ENCODE data around the gene C11orf65.

Gene C11orf65

GRCh38 chr11:108467091-108467823 lies at the start of gene C11orf65:
C11orf65 (minus strand) TSS chr11:108467529; CDS start chr11:108461559, 5,970 bp downstream.
- FAIRE-seq = peak; percentile 97

GRCh38 chr11:108516125-108516524 lies 48.8 kb upstream of the C11orf65 start:
- FAIRE-seq = no peak

- FAIRE-seq = no peak
Measured at GRCh38 chr11:108512708-108513107, 45.4 kb upstream of the C11orf65 start.

DNA sequence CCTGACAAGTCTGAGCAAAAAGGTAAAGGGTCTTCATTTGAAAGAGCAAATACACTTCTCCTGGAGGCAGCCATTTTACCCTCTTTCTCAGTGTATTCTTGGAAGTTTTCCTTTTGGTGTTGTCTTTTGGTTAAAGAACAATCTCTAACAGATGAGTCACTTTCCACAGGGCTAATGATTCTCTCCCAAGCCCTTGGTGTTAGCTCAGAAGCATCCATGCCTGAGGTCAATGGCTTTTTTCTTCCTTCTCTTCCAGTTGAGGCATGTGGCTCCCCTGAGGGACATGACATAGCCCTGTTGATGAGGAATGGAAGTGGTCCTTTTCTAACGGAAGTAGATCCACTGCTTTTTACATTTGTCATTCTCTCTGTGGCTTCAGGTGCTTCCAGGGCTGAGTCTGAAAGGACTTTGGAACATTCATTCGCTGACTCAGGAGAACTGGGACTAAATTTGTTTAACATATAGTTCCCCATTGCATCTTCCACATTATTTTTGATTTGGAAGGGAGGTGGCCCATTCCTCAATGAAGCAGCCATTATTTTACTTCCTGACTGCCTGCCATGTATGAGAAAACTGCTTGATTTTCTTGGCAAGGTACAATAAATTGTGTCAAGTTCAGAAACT lies 44.6 kb upstream of the C11orf65 start:
- FAIRE-seq = no peak

- no peak for FAIRE-seq
Measured at GRCh38 chr11:108508653-108509593, 41.6 kb upstream of the C11orf65 start.

DNA sequence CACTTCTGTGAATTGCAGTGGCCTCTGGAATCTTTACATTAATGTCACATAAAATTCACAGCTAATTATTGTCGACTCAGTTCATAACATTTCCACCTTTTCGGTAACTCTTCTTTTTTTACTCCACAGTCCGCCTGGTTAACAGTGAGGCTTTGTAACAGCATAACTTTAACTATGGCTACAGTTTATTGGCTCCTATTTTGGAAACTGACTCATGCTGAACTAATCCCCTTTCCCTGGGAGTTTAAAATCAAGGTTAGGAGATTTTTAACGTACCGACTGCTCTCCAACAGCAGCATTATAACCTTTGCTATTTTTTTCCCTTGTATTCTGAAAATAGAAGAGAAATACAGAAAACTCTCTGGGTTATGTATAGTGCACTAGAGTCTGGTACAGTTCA lies 34.1 kb upstream of the C11orf65 start:
- FAIRE-seq = no peak

GRCh38 chr11:108500721-108501120 lies 33.4 kb upstream of the C11orf65 start:
- no peak for FAIRE-seq

DNA sequence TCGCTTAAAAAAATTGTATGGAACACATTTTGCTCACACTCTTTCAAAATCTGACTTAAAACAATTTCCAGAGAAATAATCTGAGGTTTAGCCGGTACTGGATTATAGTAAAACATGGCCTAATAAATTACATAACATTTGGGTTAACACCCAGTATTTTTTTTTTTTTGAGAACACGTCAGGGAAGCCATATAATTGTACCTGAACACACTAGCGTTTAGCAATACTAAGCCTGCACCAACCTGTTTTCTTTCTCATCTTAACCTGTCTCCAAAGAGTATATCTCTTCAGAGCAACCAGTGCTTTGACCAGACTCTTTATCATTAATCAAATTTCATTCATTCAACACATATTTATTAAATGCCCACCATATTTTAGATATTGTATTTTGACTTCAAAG lies 32.8 kb upstream of the C11orf65 start:
- no peak for FAIRE-seq

GRCh38 chr11:108498816-108499408 lies 31.6 kb upstream of the C11orf65 start:
- FAIRE-seq = no peak

DNA sequence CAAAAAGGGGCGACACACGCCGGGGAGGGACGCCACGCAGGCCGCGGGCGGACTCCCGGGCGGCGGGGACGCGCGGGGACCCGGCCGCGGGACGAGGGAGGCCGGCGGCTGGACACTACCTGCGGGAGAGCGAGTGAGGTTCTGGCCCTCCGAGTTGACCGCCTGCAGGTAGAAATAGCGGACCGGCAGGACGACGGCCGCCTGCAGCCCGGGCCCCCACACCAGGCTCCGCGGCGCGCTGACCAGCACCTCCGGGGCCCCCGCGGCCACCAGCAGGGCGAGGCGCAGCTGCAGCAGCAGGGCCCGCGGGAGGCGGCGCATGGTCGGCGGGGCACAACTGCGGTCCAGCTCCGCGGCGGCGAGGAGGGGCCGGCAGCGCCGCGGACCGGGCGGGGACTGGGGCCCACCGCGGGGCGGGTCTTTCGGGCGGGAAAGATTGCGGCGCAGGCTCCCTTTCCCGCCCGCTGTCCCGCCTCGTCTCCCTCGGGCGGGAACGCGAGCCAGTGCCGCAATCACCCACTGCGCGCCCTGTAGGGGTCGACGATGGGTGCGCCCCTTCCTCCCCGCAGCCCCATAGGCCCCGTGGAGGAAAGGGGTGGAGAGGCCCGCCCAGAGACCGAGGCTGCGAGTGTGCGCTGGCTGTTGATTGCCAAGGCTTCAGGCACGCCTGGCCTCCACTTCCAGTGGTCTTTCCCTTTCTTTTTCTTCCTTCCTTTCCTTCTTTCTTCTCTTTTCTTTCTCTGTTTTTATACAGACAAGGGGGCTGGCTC lies 30.9 kb upstream of the C11orf65 start, which contains the start of gene POGLUT3:
TSS of gene POGLUT3 (minus strand) at position 339 of the 770 bp plus-strand sequence. CDS start at position 321, 18 bp downstream.
- no peak for FAIRE-seq

DNA sequence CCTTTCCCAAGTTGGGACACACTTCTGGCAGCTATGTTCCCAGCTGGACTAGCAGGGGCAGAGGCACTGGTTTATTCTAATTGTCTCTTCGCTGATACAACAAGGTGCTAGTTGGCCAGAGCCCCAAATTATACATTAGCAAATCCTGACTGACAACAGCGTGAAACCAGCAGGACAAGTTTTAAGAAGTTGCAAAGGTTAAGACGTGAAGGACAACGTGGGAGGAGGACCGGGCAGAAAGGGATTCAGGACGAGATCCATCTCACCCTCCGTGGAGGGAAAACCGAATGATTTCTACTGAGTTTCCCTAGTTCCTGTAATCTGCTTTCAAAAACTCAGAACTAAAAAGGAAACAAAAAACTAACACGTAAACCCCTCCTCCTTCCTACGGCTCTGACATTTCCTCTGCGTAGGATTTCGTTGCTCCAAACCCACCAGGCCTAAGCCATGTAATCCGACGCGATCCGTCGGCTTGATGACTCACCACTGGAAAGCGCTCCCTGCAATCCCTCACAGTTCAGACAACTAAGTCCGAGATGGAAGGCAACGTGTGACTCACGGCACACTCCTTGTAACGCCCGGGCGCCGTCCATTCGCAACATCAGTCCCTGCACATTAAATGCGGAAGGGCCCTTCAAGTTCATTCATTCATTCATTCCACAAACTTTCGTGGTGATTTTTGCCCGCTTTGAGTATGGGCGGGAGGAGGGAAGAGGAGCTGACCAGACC lies 30.2 kb upstream of the C11orf65 start:
- FAIRE-seq = peak; percentile 93

DNA sequence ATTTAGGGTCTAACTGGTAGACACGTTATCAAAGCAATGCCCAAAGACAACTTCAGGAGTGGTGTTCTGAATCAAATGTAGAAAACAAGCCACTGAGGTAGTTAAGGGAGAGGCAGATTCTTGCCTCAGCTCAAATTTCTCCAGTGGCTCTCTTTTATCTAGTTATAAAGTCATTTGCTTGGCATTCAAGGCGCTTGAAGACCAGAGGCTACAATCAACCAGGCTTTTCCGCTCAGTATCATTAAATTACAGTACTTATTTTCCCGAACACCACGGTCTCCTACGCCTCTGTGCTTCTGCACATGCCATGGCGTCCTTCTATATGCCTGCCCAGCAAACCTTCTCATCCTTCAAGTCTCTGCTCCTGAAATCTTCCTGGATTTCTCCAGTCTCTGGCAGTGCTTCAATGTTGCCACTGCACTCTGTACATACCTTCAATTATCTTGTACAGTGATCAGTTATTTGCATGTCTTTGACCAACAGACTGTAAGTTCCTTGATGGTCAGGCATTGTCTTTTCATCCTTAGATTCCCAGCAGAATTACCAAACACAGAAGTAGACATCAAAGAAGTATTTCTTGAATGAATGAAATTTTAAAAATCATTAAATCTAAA lies 29.4 kb upstream of the C11orf65 start:
- no peak for FAIRE-seq

DNA sequence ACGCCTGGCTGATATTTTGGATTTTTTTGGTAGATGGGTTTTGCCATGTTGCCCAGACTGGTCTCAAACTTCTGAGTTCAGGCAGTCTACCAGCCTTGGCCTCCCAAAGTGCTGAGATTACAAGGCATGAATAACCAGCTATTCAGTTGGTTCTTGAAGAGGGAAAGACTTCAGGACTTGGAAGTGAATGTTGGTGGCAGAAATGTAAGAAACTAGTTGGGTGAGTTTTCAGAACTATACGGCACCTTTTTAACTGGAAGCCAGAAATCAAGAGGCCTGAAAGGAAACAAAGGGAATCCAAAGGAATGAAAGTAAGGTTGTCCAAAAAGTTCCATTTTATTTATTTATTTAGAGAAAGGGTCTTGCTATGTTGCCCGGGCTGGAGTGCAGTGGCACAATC lies 28.0 kb upstream of the C11orf65 start:
- FAIRE-seq = no peak

DNA sequence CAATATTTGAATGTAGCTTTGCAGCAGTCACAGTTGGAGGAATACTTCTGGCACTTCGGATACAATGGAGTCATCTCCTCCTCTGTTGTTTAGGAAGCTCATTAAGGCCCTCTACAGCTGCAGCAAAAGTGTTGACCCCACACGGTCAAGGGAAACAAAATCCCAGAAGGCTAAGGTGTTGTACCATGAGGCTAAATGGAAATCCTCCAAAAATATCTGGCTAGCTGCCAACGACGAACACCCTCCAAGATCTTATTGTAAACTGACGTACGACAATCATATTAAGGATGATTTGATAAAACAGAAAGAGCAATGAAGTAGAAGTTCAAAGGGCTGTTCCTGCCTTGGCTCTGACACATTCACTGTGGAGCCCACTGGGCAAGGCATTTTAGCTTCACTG lies 26.9 kb upstream of the C11orf65 start:
- FAIRE-seq = no peak

DNA sequence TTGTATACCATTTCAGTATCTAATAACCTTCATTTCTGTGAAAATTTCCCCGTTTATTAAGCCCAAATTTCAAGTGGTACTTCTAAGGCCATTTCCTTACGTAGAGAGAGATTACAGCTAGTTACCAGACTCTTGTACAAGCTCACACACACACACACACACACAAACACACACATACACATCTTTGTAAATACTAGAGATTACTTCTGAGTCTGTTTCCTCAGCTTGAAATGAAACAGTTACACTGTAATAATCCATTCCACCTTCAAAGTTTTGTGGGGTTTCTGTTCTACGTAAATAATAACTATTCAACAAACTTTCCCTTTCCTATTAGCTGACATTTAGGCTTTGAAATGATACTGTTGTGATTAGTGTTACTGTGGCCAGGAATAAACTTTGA lies 24.6 kb upstream of the C11orf65 start:
- no peak for FAIRE-seq

DNA sequence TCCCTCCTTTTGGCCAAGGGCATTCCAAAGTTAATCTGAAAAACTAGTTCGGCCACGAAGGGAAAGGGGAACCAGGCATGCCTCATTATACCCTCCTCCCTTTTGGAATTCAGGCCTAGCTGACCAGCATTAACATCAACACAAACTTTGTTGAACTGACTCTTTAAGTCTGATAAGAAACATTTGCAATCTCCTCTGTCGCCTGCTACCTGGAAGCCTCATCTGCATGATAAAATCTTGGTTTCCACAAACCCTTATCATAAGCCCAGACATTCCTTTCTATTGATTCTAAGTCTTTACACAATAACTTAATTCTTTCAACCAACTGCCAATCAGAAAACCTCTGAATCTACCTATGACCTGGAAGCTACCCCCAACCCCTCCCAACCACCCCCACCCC lies 19.5 kb upstream of the C11orf65 start:
- no peak for FAIRE-seq

GRCh38 chr11:108486331-108486730 lies 19.0 kb upstream of the C11orf65 start:
- no peak for FAIRE-seq

- no peak for FAIRE-seq
Measured at GRCh38 chr11:108483163-108483562, 15.8 kb upstream of the C11orf65 start.

DNA sequence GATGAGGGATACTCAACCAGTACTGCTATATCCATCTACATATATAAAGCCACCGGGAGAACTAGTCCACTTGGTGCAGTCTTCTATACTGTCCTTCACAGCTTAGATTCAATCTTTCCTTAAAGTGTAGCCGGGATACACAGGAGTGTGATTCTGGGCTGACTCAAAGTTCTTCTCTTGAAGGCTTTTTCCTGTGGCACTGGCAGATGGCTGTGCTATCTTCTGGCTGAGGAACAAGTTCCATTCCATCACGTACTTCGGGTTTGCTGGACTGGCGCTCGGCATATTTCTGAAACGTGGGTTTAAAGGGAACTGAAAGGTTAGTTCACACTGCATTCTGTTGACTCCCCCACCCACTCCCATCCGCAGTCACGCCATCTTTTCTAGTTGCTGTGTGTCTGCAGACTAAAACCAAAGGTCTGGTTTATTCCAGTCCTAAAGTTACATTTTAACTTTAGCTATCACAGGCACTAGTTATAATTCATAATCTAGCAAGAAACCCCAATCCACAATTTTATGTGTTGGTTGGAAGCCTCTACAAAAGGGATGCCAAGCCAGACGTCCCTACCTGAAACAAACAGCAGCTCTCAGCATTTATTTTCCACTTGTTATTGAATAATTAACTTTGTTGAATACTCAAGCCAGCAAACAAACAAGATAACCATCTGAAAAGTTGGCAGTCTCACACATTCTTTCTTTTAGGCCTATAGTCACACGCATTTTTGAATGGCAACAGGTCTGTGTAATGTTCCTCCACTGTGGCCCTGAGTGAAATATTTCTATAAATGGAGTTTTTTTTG lies 7.5 kb upstream of the C11orf65 start:
- FAIRE-seq = no peak

GRCh38 chr11:108472681-108473080 lies 5.4 kb upstream of the C11orf65 start:
- FAIRE-seq = no peak
